GM12891 (cell line): ENCODE data around the gene STIL.

Experiments
- POLR2A ChIP-seq: IDR thresholded peaks from 2 replicates; pipeline ENCODE4 v1.6.1; 2011; ENCODE audit warnings: low read depth, low read length, control low read depth
- POLR2AphosphoS5 ChIP-seq: IDR thresholded peaks from 2 replicates; pipeline ENCODE4 v1.6.1; 2011; ENCODE audit warnings: low read depth, low read length, control low read depth
- POU2F2 ChIP-seq: IDR thresholded peaks from 2 replicates; pipeline ENCODE4 v1.6.1; 2011; ENCODE audit warnings: low read depth, mild to moderate bottlenecking, control low read depth, low read length, moderate library complexity
- SPI1 ChIP-seq: IDR thresholded peaks from 2 replicates; pipeline ENCODE4 v1.6.1; 2011; ENCODE audit warnings: low read depth, low read length, control low read depth
- TAF1 ChIP-seq: IDR thresholded peaks from 2 replicates; pipeline ENCODE4 v1.6.1; 2011; ENCODE audit warnings: low read depth, low read length, control low read depth

DNA sequence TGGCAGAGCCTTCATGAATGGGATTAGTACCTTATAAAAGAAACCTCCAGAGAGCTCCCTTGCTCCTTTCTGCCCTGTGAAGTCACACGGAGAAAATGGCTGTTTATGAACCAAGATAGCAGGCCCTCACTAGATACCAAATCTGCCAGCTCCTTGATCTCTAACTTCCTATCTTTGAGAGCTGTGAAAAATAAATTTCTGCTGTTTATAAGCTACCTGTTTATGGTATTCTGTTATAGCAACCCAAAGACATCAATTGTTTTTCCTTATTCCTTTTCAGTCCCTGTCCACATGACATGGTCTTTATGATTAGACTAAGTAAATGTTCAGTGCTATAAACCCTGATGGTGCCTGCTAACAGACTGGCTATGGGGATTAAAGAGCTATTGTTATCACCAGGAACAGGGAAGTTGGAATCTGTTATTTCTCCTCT lies 9.7 kb upstream of the STIL start:
- TF ChIP-seq POLR2A (no peak), POLR2AphosphoS5 (no peak), TAF1 (no peak), POU2F2 (no peak), SPI1 (no peak)
